Measurements from ENCODE around the gene EIF3I.

EIF3I gene

DNA sequence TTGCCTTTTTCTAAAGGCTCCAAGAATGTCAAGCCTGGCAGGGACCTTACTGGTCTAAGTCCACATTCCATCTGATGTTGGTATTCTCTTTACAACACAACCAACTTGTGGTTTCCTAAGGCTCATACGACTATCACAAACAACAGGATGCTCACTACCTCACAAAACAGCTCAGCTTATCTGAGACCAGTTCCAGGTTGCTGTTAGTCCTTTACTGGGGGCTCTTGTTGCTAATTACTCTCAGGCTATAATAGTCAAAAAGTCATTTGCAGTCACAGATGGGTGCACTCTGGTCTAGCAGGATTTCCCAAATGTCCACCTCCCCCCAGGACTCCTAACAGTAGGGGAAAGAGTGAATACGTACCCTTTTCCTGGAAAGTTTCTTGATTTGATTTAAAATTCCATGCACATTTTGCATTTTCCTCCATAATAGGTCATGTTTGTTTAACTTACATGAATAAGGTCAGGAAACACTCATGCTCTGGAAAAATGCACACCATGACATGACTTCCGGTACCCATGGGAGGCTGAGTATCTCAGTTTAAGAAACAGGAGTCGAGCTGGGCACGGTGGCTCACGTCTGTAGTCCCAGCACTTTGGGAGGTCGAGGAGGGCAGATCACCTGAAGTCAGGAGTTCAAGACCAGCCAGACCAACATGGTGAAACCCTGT, 44.8 kb downstream of the EIF3I start:
- no peak for DNase-seq (ENCODE audit: low read depth in 2 of 2)

GRCh38 chr1:32269744-32270143, 47.5 kb downstream of the EIF3I start:
- DNase-seq (ENCODE audit: low read depth in 2 of 2), result no peak

- no peak for DNase-seq (ENCODE audit: low read depth in 2 of 2)
These were observed 50.6 kb downstream of the EIF3I start for GRCh38 chr1:32272557-32273390.

- peak; percentile 60 to 63 for DNase-seq (ENCODE audit: low read depth in 2 of 2)
These were observed 51.4 kb downstream of the EIF3I start for GRCh38 chr1:32273391-32274208.

- DNase-seq (ENCODE audit: low read depth in 2 of 2), result no peak
These were observed 52.6 kb downstream of the EIF3I start for GRCh38 chr1:32274646-32275340.

DNA sequence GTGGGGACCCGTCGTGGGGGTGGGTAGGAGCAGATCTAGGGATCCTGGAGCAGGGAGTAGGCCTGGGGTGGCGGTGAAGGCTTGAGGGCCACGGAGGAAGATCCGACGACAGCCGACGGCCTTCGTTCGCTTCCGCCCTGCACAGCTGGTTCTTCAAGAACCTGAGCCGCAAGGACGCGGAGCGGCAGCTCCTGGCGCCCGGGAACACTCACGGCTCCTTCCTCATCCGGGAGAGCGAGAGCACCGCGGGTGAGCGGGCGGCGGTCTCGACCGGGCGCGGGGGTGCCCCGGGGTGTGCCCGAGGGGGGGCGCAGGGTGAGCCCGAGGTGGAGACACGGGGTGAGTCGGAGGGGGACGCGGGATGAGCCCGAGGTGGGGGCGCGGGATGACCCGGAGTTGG, 53.2 kb downstream of the EIF3I start:
- DNase-seq (ENCODE audit: low read depth in 2 of 2), result no peak

- no peak for DNase-seq (ENCODE audit: low read depth in 2 of 2)
These were observed 54.0 kb downstream of the EIF3I start for GRCh38 chr1:32276032-32276782.

Measured in activated CD4-positive, alpha-beta T cell treated with anti-CD3 and anti-CD28 coated beads for 24 hours (primary cell).